ENCODE results near the gene FAM98C. TPM values are rescaled to one million over a fixed set of nuclear protein-coding genes. Genes with fewer than 3 reads are reported as not detected.

FAM98C gene
- total RNA-seq, 1 experiment from 2014 or later = 10.2 TPM

DNA sequence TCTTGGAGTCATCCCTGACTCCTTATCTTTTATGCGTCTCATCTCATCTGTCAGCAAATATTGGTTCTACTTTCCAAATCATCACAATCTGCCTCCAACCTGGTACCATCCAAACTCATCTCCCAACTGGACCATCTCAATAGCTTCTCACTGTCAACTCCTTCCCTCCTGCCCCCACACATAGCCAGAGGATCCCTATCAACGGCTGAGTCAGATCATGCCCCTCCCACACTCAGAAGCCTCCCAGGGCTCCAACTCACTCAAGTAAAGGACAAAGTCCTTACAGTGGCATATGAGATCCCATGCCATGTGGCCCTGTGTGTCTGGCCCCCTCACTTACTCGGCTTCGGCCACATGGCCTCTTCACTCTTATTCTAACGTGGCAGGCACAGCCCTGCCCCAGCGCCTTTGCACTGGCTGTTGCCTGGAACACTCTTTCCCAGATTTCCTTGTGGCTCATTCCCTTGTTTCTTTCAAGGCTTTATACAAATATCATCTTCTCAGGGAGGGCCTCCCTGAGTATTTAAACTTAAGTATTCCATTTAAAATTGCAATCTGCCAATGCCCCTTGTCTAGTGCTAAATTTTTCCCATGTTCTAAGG lies 10.1 kb upstream of the FAM98C start:
- peaks cover 30% of the 10 kb centered on the region for H3K36me3 Mint-ChIP-seq
- ChIA-PET CTCF (interaction anchor here (2.7 kb wide), 1 partner anchor 10 kb away, joined by 55 read pairs; the partner anchor contains the start of gene FAM98C), POLR2A (interaction anchor here (0.6 to 0.7 kb wide), 2 partner anchors 17 to 73 kb away, joined by 4 to 12 read pairs; partner anchors contain the start of gene KCNK6)
- no peak overlapping the region for H3K27ac Mint-ChIP-seq
- no peak for ATAC-seq
- peaks cover 30% of the 10 kb centered on the region for H3K4me1 Mint-ChIP-seq
- H3K27me3 Mint-ChIP-seq (ENCODE audit: low read depth) = peaks cover 28% of the 10 kb centered on the region
- DNase-seq (ENCODE audit: low spot score) = no peak
- H3K9me3 Mint-ChIP-seq = no peaks in the 10 kb centered on the region
- TF ChIP-seq ZNF423 (CRISPR knock-in tag; IDR thresholded peaks at IDR 0.05) = no peak
- TF ChIP-seq ATF3 (CRISPR knock-in tag; conservative IDR thresholded peaks at IDR 0.05) = no peak
- TF ChIP-seq NR2C2 (CRISPR knock-in tag; IDR thresholded peaks at IDR 0.05) = no peak
- H3K4me3 Mint-ChIP-seq = no peak overlapping the region

DNA sequence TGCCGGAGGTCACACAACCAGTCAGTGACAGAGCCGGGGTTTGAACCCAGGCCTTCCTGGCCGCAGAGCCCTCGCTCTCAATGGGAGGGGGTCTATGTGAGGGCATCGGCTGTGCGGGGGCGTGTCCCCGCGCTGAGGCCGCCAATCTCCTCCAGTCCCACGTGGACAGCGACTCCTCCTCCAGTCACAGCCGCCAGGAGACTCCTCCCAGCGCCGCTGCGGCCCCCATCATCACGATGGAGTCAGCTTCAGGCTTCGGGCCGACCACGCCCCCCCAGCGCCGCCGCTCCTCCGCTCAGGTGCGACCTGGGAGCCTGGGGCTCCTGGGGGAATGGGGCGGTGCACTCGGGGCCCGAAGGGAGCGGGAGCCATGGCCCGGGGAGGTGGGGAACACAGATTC lies 8.4 kb upstream of the FAM98C start:
- TF ChIP-seq ETV6 (CRISPR knock-in tag; IDR thresholded peaks at IDR 0.05) (peak; percentile 50; the same call in 1 of the 2 replicates), RELA (CRISPR knock-in tag; IDR thresholded peaks at IDR 0.05; ENCODE audit: borderline replicate concordance) (0 out of 2 replicates have a peak, but pooled peaks have one; percentile 35), NR1H2 (CRISPR knock-in tag; IDR thresholded peaks at IDR 0.05) (no peak), GRHL2 (CRISPR knock-in tag; IDR thresholded peaks at IDR 0.05; ENCODE audit: insufficient replicate concordance, severe bottlenecking) (no peak), MAX (CRISPR knock-in tag; IDR thresholded peaks at IDR 0.05) (peak; percentile 80), ATF2 (CRISPR knock-in tag; IDR thresholded peaks at IDR 0.05; ENCODE audit: borderline replicate concordance, low read depth) (no peak), SP1 (CRISPR knock-in tag; conservative IDR thresholded peaks at IDR 0.05) (peak; percentile 79), FOXP4 (CRISPR knock-in tag; IDR thresholded peaks at IDR 0.05) (0 out of 2 replicates have a peak, but pooled peaks have one; percentile 38), NFYB (CRISPR knock-in tag; conservative IDR thresholded peaks at IDR 0.05; ENCODE audit: low read depth) (no peak)
- TF ChIP-seq, protein P1, sequence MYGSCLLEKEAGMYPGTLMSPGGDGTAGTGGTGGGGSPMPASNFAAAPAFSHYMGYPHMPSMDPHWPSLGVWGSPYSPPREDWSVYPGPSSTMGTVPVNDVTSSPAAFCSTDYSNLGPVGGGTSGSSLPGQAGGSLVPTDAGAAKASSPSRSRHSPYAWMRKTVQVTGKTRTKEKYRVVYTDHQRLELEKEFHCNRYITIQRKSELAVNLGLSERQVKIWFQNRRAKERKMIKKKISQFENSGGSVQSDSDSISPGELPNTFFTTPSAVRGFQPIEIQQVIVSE (CRISPR knock-in tag; IDR thresholded peaks at IDR 0.05; ENCODE audit: borderline replicate concordance) = no peak
- TF ChIP-seq, protein P2, sequence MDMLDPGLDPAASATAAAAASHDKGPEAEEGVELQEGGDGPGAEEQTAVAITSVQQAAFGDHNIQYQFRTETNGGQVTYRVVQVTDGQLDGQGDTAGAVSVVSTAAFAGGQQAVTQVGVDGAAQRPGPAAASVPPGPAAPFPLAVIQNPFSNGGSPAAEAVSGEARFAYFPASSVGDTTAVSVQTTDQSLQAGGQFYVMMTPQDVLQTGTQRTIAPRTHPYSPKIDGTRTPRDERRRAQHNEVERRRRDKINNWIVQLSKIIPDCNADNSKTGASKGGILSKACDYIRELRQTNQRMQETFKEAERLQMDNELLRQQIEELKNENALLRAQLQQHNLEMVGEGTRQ (CRISPR knock-in tag; IDR thresholded peaks at IDR 0.05) = peak; percentile 86
- TF ChIP-seq, protein P3, sequence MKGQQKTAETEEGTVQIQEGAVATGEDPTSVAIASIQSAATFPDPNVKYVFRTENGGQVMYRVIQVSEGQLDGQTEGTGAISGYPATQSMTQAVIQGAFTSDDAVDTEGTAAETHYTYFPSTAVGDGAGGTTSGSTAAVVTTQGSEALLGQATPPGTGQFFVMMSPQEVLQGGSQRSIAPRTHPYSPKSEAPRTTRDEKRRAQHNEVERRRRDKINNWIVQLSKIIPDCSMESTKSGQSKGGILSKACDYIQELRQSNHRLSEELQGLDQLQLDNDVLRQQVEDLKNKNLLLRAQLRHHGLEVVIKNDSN (CRISPR knock-in tag; IDR thresholded peaks at IDR 0.05) = peak; percentile 83
- TF ChIP-seq, protein P4, sequence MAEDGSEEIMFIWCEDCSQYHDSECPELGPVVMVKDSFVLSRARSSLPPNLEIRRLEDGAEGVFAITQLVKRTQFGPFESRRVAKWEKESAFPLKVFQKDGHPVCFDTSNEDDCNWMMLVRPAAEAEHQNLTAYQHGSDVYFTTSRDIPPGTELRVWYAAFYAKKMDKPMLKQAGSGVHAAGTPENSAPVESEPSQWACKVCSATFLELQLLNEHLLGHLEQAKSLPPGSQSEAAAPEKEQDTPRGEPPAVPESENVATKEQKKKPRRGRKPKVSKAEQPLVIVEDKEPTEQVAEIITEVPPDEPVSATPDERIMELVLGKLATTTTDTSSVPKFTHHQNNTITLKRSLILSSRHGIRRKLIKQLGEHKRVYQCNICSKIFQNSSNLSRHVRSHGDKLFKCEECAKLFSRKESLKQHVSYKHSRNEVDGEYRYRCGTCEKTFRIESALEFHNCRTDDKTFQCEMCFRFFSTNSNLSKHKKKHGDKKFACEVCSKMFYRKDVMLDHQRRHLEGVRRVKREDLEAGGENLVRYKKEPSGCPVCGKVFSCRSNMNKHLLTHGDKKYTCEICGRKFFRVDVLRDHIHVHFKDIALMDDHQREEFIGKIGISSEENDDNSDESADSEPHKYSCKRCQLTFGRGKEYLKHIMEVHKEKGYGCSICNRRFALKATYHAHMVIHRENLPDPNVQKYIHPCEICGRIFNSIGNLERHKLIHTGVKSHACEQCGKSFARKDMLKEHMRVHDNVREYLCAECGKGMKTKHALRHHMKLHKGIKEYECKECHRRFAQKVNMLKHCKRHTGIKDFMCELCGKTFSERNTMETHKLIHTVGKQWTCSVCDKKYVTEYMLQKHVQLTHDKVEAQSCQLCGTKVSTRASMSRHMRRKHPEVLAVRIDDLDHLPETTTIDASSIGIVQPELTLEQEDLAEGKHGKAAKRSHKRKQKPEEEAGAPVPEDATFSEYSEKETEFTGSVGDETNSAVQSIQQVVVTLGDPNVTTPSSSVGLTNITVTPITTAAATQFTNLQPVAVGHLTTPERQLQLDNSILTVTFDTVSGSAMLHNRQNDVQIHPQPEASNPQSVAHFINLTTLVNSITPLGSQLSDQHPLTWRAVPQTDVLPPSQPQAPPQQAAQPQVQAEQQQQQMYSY (CRISPR knock-in tag; IDR thresholded peaks at IDR 0.05) = no peak
- TF ChIP-seq, protein P5, sequence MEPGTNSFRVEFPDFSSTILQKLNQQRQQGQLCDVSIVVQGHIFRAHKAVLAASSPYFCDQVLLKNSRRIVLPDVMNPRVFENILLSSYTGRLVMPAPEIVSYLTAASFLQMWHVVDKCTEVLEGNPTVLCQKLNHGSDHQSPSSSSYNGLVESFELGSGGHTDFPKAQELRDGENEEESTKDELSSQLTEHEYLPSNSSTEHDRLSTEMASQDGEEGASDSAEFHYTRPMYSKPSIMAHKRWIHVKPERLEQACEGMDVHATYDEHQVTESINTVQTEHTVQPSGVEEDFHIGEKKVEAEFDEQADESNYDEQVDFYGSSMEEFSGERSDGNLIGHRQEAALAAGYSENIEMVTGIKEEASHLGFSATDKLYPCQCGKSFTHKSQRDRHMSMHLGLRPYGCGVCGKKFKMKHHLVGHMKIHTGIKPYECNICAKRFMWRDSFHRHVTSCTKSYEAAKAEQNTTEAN (CRISPR knock-in tag; IDR thresholded peaks at IDR 0.05) = no peak
- peak; percentile 94 for ATAC-seq
- no peaks in the 10 kb centered on the region for H3K9me3 Mint-ChIP-seq
- ChIA-PET CTCF (interaction anchor here (0.9 to 2.7 kb wide), 4 partner anchors 9 to 242 kb away, joined by 3 to 55 read pairs (median 6); partner anchors contain the start of gene FAM98C), POLR2A (interaction anchor here (0.8 to 1.0 kb wide), 2 partner anchors 9 to 20 kb away, joined by 3 read pairs; partner anchors contain the start of gene PSMD8)
- DNase-seq (ENCODE audit: low spot score) = peak; percentile 99
- H3K27ac Mint-ChIP-seq = peak overlapping the region; percentile 72; the same call in 1 of the 2 replicates
- H3K27me3 Mint-ChIP-seq (ENCODE audit: low read depth) = peaks cover 45% of the 10 kb centered on the region
- H3K4me3 Mint-ChIP-seq = peak overlapping the region; percentile 66
- peaks cover 30% of the 10 kb centered on the region for H3K36me3 Mint-ChIP-seq
- peaks cover 30% of the 10 kb centered on the region for H3K4me1 Mint-ChIP-seq

All from WTC11 (cell line).